HUES6 (cell line): Measurements from ENCODE around the gene AGPAT3.
A peak's percentile ranks its signal among the peaks of the same experiment; 100 is the strongest.
"Not testable (repeated sequence)": the region's sequence is repeated elsewhere in the genome, so short reads cannot be mapped to it uniquely, and the experiment has no call there.

Experiments
- H3K27ac ChIP-seq: 2 replicates; pipeline ENCODE4 v1.7.0; 2013; ENCODE audit warnings: low read depth, mild to moderate bottlenecking, low read length, inconsistent platforms
- H3K27me3 ChIP-seq: 2 replicates; pipeline ENCODE4 v1.6.1; 2013; ENCODE audit warnings: low read length; ENCODE audit not compliant: control insufficient read depth, insufficient read depth
- H3K36me3 ChIP-seq: 2 replicates; pipeline ENCODE4 v1.6.1; 2013; ENCODE audit warnings: low read length; ENCODE audit not compliant: control insufficient read depth, insufficient read depth
- H3K4me1 ChIP-seq: 2 replicates; pipeline ENCODE4 v1.6.1; 2013; ENCODE audit warnings: low read length; ENCODE audit not compliant: control insufficient read depth, insufficient read depth
- H3K4me3 ChIP-seq: 2 replicates; pipeline ENCODE4 v1.5.1; 2013; ENCODE audit warnings: low read depth, low read length
- H3K9ac ChIP-seq: one replicate; pipeline ENCODE4 v1.6.1; 2013; ENCODE audit warnings: mild to moderate bottlenecking, low read length
- H3K9me3 ChIP-seq: 2 replicates; pipeline ENCODE4 v1.6.1; 2013; ENCODE audit warnings: low read depth, low read length; ENCODE audit not compliant: control insufficient read depth, insufficient read depth

AGPAT3 gene, protein sequence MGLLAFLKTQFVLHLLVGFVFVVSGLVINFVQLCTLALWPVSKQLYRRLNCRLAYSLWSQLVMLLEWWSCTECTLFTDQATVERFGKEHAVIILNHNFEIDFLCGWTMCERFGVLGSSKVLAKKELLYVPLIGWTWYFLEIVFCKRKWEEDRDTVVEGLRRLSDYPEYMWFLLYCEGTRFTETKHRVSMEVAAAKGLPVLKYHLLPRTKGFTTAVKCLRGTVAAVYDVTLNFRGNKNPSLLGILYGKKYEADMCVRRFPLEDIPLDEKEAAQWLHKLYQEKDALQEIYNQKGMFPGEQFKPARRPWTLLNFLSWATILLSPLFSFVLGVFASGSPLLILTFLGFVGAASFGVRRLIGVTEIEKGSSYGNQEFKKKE

GRCh38 chr21:43864962-43865539, at the start of gene AGPAT3:
Gene AGPAT3 (plus strand): TSS chr21:43865223. CDS start chr21:43959682, 94,459 bp downstream.
- Histone ChIP-seq H3K4me3 (peak within 1 kb of the TSS; percentile 74), H3K27me3 (peaks cover 24% of the 10 kb centered on the region), H3K27ac (no peak within 1 kb of the TSS), H3K9me3 (no peaks in the 10 kb centered on the region), H3K9ac (no peak within 1 kb of the TSS), H3K4me1 (peaks cover 9% of the 10 kb centered on the region), H3K36me3 (no peaks in the 10 kb centered on the region)

DNA sequence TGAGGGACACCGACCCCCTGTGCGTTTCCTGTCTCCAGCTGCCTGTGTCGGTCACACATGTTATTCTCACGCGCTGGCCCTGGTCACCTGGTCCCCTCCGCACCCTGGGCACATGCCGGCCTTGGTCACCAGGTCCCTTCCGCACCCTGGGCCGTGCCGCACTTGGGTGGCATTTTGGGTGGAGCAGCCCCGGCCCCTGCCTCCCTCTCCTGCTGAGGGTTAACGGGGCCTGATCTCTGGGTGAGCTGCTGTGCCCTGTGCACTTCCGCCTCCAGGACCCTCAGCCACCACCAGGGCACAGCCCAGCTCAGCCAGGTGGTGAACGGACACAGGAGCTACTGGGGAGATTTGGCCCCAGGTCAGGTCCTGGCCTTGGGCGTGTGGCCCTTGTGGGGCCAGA, 49.0 kb upstream of the AGPAT3 start:
- Histone ChIP-seq H3K9ac (no peak overlapping the region), H3K4me1 (peaks cover 37% of the 10 kb centered on the region), H3K27me3 (no peaks in the 10 kb centered on the region), H3K4me3 (no peak overlapping the region), H3K9me3 (no peaks in the 10 kb centered on the region; the same call in 1 of the 2 replicates), H3K27ac (no peak overlapping the region), H3K36me3 (no peaks in the 10 kb centered on the region)

- H3K9ac ChIP-seq = no peak overlapping the region
- no peaks in the 10 kb centered on the region; the same call in 1 of the 2 replicates for H3K9me3 ChIP-seq
- H3K36me3 ChIP-seq = no peaks in the 10 kb centered on the region
- no peak overlapping the region for H3K4me3 ChIP-seq
- no peaks in the 10 kb centered on the region for H3K27me3 ChIP-seq
- H3K4me1 ChIP-seq = peaks cover 30% of the 10 kb centered on the region
- H3K27ac ChIP-seq = no peak overlapping the region
These were observed 48.4 kb upstream of the AGPAT3 start for GRCh38 chr21:43816611-43817071.

- H3K4me1 ChIP-seq = peaks cover 22% of the 10 kb centered on the region
- H3K27ac ChIP-seq = no peak overlapping the region
- H3K9me3 ChIP-seq = no peaks in the 10 kb centered on the region; the same call in 1 of the 2 replicates
- no peaks in the 10 kb centered on the region for H3K27me3 ChIP-seq
- no peak overlapping the region for H3K4me3 ChIP-seq
- H3K9ac ChIP-seq = no peak overlapping the region
- no peaks in the 10 kb centered on the region for H3K36me3 ChIP-seq
These were observed 47.6 kb upstream of the AGPAT3 start for GRCh38 chr21:43817157-43818086.

DNA sequence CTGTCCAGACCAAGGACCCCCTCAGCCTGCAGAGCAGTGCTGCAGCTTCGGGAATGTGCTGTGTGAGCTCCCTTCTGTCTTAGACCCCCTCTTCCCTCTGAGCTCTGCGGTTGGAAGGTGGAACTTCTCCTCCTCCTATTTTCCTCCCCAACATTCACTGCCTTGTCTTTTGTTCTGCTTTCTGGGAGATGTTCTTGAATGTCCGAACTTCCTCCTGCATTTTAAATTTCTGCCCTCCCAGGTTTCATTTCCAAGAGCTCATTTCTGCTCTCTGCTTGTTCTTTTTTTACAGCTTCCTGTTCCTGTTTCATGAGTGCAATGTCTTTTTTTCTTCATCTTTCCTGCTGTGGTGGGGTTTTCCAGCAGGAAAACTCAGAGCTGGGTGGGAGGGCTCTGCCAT, 46.3 kb upstream of the AGPAT3 start:
- Histone ChIP-seq H3K4me3 (no peak overlapping the region), H3K4me1 (peaks cover 16% of the 10 kb centered on the region), H3K27me3 (no peaks in the 10 kb centered on the region), H3K36me3 (no peaks in the 10 kb centered on the region), H3K9me3 (no peaks in the 10 kb centered on the region; the same call in 1 of the 2 replicates), H3K9ac (no peak overlapping the region), H3K27ac (no peak overlapping the region)

GRCh38 chr21:43819511-43820405, 45.3 kb upstream of the AGPAT3 start:
- no peaks in the 10 kb centered on the region for H3K36me3 ChIP-seq
- H3K4me3 ChIP-seq = no peak overlapping the region
- H3K27me3 ChIP-seq = no peaks in the 10 kb centered on the region
- H3K27ac ChIP-seq = no peak overlapping the region
- no peaks in the 10 kb centered on the region; the same call in 1 of the 2 replicates for H3K9me3 ChIP-seq
- H3K9ac ChIP-seq = no peak overlapping the region
- H3K4me1 ChIP-seq = peaks cover 8% of the 10 kb centered on the region

DNA sequence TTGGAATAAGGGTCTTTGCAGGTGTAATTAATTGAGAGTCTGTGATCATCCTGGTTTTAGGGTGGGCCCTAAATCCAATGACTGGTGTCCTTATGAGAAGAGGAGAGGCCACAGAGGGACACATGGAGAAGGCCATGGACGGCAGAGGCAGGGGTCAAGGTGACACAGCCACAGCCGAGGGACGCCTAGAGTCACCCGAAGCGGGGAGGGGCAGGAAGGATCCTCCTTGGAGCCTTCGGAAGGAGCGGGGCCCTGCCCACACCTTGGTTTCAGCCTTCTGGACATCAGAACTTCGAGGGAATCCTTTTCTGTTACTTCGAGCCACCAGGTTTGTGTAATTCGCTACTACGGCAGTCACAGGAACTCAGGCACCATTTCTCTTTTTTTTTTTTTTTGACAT, 44.6 kb upstream of the AGPAT3 start:
- H3K9ac ChIP-seq = no peak overlapping the region
- no peaks in the 10 kb centered on the region; the same call in 1 of the 2 replicates for H3K9me3 ChIP-seq
- peaks cover 6% of the 10 kb centered on the region; the same call in 1 of the 2 replicates for H3K4me1 ChIP-seq
- no peaks in the 10 kb centered on the region for H3K27me3 ChIP-seq
- H3K36me3 ChIP-seq = no peaks in the 10 kb centered on the region
- no peak overlapping the region for H3K4me3 ChIP-seq
- H3K27ac ChIP-seq = no peak overlapping the region

DNA sequence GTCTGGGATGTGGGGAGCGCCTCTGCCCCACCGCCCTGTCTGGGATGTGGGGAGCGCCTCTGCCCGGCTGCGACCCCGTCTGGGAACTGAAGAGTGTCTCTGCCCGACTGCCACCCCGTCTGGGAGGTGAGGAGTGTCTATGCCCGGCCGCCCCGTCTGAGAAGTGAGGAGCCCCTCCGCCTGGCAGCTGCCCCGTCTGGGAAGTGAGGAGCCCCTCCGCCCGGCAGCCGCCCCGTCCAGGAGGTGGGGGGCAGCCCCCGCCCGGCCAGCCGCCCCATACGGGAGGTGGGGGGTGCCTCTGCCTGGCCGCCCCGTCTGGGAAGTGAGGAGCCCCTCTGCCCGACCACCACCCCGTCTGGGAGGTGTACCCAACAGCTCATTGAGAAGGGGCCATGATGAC, 42.9 kb upstream of the AGPAT3 start:
- not testable (repeated sequence) for H3K27ac ChIP-seq, H3K9ac ChIP-seq, H3K9me3 ChIP-seq, H3K4me3 ChIP-seq, H3K36me3 ChIP-seq, H3K27me3 ChIP-seq
- H3K4me1 ChIP-seq = peaks cover 19% of the 10 kb centered on the region; the same call in 1 of the 2 replicates

- H3K27me3 ChIP-seq, H3K4me3 ChIP-seq, H3K9me3 ChIP-seq, H3K27ac ChIP-seq, H3K36me3 ChIP-seq, H3K9ac ChIP-seq: not testable (repeated sequence)
- peaks cover 19% of the 10 kb centered on the region; the same call in 1 of the 2 replicates for H3K4me1 ChIP-seq
These were observed 42.3 kb upstream of the AGPAT3 start for GRCh38 chr21:43822741-43823140.
